ENCODE data around the gene MDC1. TPM values are rescaled to one million over a fixed set of nuclear protein-coding genes. Genes with fewer than 3 reads are reported as not detected.

The MDC1 gene
- polyA plus RNA-seq, 1 of the 3 experiments (the other 2 are of a cell fraction), result 10.4 TPM

GRCh38 chr6:30712441-30712945, 4.6 kb downstream of the MDC1 start:
- H3F3A ChIP-seq (replicated peaks; ENCODE audit: insufficient read depth), result peaks cover 10% of the 10 kb centered on the region
- POLR2A ChIA-PET, result no interaction called here
- H3K9me3 ChIP-seq, result no peaks in the 10 kb centered on the region; the same call in 1 of the 2 replicates
- no peaks in the 10 kb centered on the region for H3K9me2 ChIP-seq
- H3K4me3 ChIP-seq (ENCODE audit: low read depth in 2 of 2, low read length in 1 of 2), result no peak overlapping the region
- no peak overlapping the region for H2AFZ ChIP-seq (ENCODE audit: low read depth)
- H3K4me1 ChIP-seq (ENCODE audit: control insufficient read depth in 1 of 2, insufficient read depth in 2 of 2, low read depth in 1 of 2, low read length in 1 of 2), result peaks cover 7 to 10% of the 10 kb centered on the region in 2 experiments; a peak in 2 of 4 replicates
- H3K27me3 ChIP-seq (ENCODE audit: insufficient read depth), result no peaks in the 10 kb centered on the region
- no peak for DNase-seq
- CTCF ChIA-PET, result interaction anchor here (0.9 to 42.4 kb wide), 4 partner anchors 8 to 27 kb away, joined by 3 to 838 read pairs (median 6); partner anchors contain the start of genes DHX16, NRM, PPP1R18 and TUBB
- H3K79me2 ChIP-seq (ENCODE audit: insufficient read depth), result peaks cover 19% of the 10 kb centered on the region
- H4K20me1 ChIP-seq (ENCODE audit: insufficient read depth), result no peaks in the 10 kb centered on the region
- WGBS (ENCODE audit: low lambda C conversion rate), result 94% methylated on average over 7 of the region's 7 CpGs
- TF ChIP-seq RXRA (IDR thresholded peaks at IDR 0.05; ENCODE audit: borderline replicate concordance, low read depth), result no peak
- no peak for TF ChIP-seq FOXM1 (IDR thresholded peaks at IDR 0.05; ENCODE audit: low read depth)
- TF ChIP-seq GABPA (IDR thresholded peaks at IDR 0.05; ENCODE audit: low read depth), result no peak
- TF ChIP-seq CHD2 (IDR thresholded peaks at IDR 0.05; ENCODE audit: low read length, partially characterized antibody), result no peak
- no peak overlapping the region for H3K27ac ChIP-seq (ENCODE audit: low read depth in 2 of 2, low read length in 1 of 2)
- no peak overlapping the region for H3K4me2 ChIP-seq
- no peak overlapping the region for H3K9ac ChIP-seq
- peaks cover 29 to 36% of the 10 kb centered on the region in 2 experiments for H3K36me3 ChIP-seq (replicated peaks in 1 of 2; ENCODE audit: control insufficient read depth in 1 of 2, insufficient read depth in 2 of 2, low read length in 1 of 2)

GRCh38 chr6:30711758-30712380, 5.2 kb downstream of the MDC1 start:
- Histone ChIP-seq H3K4me1 (ENCODE audit: control insufficient read depth in 1 of 2, insufficient read depth in 2 of 2, low read depth in 1 of 2, low read length in 1 of 2) (peaks cover 7 to 10% of the 10 kb centered on the region in 2 experiments; a peak in 2 of 4 replicates), H3K27ac (ENCODE audit: low read depth in 2 of 2, low read length in 1 of 2) (no peak overlapping the region), H3K9ac (no peak overlapping the region), H3K27me3 (ENCODE audit: insufficient read depth) (no peaks in the 10 kb centered on the region), H3K36me3 (replicated peaks in 1 of 2; ENCODE audit: control insufficient read depth in 1 of 2, insufficient read depth in 2 of 2, low read length in 1 of 2) (peaks cover 31 to 37% of the 10 kb centered on the region in 2 experiments), H4K20me1 (ENCODE audit: insufficient read depth) (no peaks in the 10 kb centered on the region), H3K4me3 (ENCODE audit: low read depth in 2 of 2, low read length in 1 of 2) (no peak overlapping the region), H3F3A (replicated peaks; ENCODE audit: insufficient read depth) (peaks cover 10% of the 10 kb centered on the region), H3K9me3 (no peaks in the 10 kb centered on the region; the same call in 1 of the 2 replicates), H3K9me2 (no peaks in the 10 kb centered on the region), H2AFZ (ENCODE audit: low read depth) (no peak overlapping the region), H3K79me2 (ENCODE audit: insufficient read depth) (peaks cover 19% of the 10 kb centered on the region), H3K4me2 (no peak overlapping the region)
- ChIA-PET CTCF (interaction anchor here (0.9 to 42.4 kb wide), 3 partner anchors 9 to 26 kb away, joined by 3 to 838 read pairs (median 8); partner anchors contain the start of genes DHX16, NRM, PPP1R18 and TUBB), POLR2A (no interaction called here)
- 92% methylated on average over 1 of the region's 1 CpG for WGBS (ENCODE audit: low lambda C conversion rate)
- DNase-seq, result no peak
- no peak for TF ChIP-seq RXRA (IDR thresholded peaks at IDR 0.05; ENCODE audit: borderline replicate concordance, low read depth)
- TF ChIP-seq TAF1 (IDR thresholded peaks at IDR 0.05; ENCODE audit: borderline replicate concordance, low read depth, low read length), result no peak
- TF ChIP-seq GABPA (IDR thresholded peaks at IDR 0.05; ENCODE audit: low read depth), result no peak
- no peak for TF ChIP-seq TCF12 (IDR thresholded peaks at IDR 0.05)
- no peak for TF ChIP-seq MEF2A (IDR thresholded peaks at IDR 0.05; ENCODE audit: borderline replicate concordance, low read depth)
- no peak for TF ChIP-seq JUND (IDR thresholded peaks at IDR 0.05)
- no peak for TF ChIP-seq USF1 (IDR thresholded peaks at IDR 0.05; ENCODE audit: borderline replicate concordance, low read depth)
- TF ChIP-seq RCOR1 (IDR thresholded peaks at IDR 0.05; ENCODE audit: low read length), result no peak
- TF ChIP-seq POLR2AphosphoS5 (IDR thresholded peaks at IDR 0.05; ENCODE audit: low read depth, low read length), result no peak
- TF ChIP-seq CHD2 (IDR thresholded peaks at IDR 0.05; ENCODE audit: low read length, partially characterized antibody), result no peak
- TF ChIP-seq YY1 (IDR thresholded peaks at IDR 0.05; ENCODE audit: low read depth), result no peak
- TF ChIP-seq SMC3 (IDR thresholded peaks at IDR 0.05; ENCODE audit: low read depth, low read length), result no peak
- TF ChIP-seq FOSL2 (IDR thresholded peaks at IDR 0.05; ENCODE audit: borderline replicate concordance, low read depth), result no peak
- no peak for TF ChIP-seq TEAD4 (IDR thresholded peaks at IDR 0.05; ENCODE audit: borderline replicate concordance, insufficient read depth)
- no peak for TF ChIP-seq EZH2phosphoT487 (IDR thresholded peaks at IDR 0.05; ENCODE audit: borderline replicate concordance, low read depth)
- TF ChIP-seq SIN3A (IDR thresholded peaks at IDR 0.05; ENCODE audit: borderline replicate concordance, low read depth, low read length), result no peak
- no peak for TF ChIP-seq GATA2 (CRISPR knock-in tag; IDR thresholded peaks at IDR 0.05)
- no peak for TF ChIP-seq MXI1 (IDR thresholded peaks at IDR 0.05; ENCODE audit: low read depth, low read length)
- TF ChIP-seq FOXM1 (IDR thresholded peaks at IDR 0.05; ENCODE audit: low read depth), result no peak

All from SK-N-SH (cell line).